ENCODE measurements around the gene STRA6.

- TF ChIP-seq POLR2A (IDR thresholded peaks at IDR 0.05; ENCODE audit: low read length) = no peak
- TF ChIP-seq GATA1 (IDR thresholded peaks at IDR 0.05; ENCODE audit: low read depth, low read length) = no peak
Observed at GRCh38 chr15:74234598-74234875, 31.9 kb upstream of the STRA6 start.

Measured in erythroblast (primary cell).